NCI-H146 treated with DMSO at 0.1 percent for 48 hours (cell line): Measurements from ENCODE around the gene TACC3.

Experiments
- DNase-seq: peaks from one replicate; lab custom pipeline; 2025; ENCODE audit not compliant: unreplicated experiment; lab: John Stamatoyannopoulos, UW

The TACC3 gene

GRCh38 chr4:1788254-1788973, 67.1 kb downstream of the TACC3 start:
- no peak for DNase-seq

- DNase-seq = no peak
These were observed 68.2 kb downstream of the TACC3 start for GRCh38 chr4:1789552-1789951.

DNA sequence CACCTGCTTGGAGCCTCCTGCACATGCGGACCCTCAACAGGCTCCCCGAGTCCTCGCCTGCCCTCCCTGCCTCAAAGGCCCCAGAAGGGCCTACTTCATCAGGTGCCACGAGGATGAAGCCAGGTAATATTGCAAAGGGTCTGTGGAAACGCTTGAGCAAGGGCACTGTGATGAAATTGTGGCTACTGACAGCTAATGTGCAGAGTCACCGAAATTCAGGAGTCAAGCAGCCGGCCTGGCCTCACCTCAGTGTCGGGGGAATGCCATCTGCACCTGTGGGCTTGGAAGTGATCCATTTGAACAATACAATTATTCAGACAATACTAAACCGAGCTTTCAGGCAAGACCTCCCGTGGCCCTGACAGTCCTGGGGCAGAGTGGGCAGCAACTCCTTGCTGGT, 68.7 kb downstream of the TACC3 start:
- DNase-seq = no peak

DNA sequence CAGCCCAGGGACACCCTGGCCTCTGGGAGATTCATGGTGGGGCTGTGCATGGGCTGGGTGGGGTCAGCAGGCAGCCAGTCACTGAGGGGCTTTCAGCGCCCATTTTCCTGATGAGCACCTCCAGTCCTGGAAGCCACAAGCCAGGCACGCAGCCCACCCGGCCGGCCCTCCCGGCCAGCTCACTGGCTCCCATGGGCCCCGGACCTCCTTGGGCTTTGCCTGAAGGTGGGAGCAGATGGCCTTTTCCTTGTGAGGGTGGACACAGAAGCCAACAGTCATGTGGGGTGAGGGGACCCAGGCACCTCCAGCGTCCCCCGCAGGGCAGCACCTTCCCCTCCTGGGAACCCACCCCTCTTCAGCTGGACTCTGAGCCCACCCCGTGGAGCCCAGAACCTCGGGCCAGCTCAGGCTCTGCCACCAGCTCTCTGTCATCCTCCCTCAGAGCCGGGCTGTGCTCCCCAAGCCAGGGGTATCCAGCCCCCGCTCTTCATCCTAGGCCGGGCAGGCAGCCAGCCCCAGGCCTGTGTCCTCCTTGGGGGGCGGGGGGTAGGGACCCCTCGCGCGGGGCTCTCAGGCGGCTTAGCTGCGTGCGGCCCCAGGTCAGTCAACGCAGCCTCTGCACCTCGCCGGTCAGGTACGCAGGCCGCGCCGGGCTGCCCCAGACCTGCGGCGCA, 71.0 kb downstream of the TACC3 start:
- DNase-seq = no peak

GRCh38 chr4:1792832-1793495, 71.6 kb downstream of the TACC3 start, which contains the start of gene FGFR3:
Gene FGFR3, plus strand, starts transcription at chr4:1793293. Its CDS starts 642 bp downstream, at chr4:1793935.
- peak; percentile 30 for DNase-seq

DNA sequence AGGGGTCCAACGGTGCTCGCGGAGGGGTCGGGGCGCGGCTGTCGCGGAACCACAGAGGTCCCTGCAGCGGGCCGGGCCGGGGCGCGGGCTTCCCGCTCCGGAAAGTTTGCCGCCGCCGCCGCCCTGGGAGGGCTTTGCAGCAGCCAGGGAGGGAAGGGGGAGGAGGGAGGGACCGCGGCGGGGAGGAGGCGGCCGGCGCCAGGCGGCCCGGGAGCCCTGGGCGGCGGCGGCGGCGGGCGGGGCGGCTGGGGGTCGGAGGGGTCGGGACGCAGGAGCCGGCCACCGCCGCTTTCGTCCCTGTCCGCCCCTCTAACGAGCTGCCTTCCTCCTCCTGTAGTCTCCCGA, 72.1 kb downstream of the TACC3 start:
- no peak for DNase-seq

GRCh38 chr4:1793940-1794808, 72.9 kb downstream of the TACC3 start:
- no peak for DNase-seq
